NCI-H526 (cell line): ENCODE results near the gene DGKI.
A peak's percentile ranks its signal among the peaks of the same experiment; 100 is the strongest.
"Not testable (repeated sequence)": the region's sequence is repeated elsewhere in the genome, so short reads cannot be mapped to it uniquely, and the experiment has no call there.

Experiments used
- DNase-seq, 2 experiments: peaks; one replicate each; lab custom pipeline; 2025; lab: John Stamatoyannopoulos, UW

The DGKI gene

DNA sequence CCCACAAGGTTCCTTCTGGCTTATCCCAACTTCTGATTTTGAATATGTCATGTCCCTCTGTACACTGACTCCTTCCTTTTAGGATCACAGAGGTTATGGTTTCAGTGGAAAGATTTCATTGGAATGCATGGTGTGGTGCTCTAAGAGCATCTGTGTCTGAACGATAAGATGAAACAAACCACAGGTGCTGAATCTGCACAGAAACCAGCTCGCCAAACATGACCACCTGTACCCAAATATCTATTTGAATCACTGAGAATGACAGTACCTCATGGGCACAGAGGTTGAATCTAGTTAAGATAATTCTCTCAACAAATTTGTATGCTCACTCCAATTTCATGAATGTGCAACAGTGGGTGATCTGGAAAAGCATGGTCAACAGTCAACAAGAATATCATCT lies 105.3 kb downstream of the DGKI start:
- peak; percentile 97 to 98 for DNase-seq

DNA sequence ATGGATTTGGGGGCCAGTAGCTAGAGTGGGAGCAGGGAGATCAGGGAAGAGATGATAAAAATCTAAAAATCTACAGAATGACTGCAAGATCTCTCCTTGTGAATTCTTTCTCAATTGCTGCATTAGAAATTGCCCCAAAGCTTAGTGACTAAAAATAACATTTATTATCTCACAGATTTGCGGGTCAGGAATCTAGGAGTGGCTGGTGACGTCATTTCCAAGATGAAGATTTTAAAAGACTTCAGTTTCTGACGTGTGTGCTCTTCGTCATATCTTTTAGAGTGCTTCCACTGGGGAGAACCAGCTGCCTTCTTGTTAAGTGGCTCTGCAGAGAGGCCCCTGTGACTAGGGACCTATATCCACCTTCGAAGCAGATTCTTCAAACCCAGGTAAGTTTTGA lies 112.6 kb downstream of the DGKI start:
- no peak for DNase-seq

DNA sequence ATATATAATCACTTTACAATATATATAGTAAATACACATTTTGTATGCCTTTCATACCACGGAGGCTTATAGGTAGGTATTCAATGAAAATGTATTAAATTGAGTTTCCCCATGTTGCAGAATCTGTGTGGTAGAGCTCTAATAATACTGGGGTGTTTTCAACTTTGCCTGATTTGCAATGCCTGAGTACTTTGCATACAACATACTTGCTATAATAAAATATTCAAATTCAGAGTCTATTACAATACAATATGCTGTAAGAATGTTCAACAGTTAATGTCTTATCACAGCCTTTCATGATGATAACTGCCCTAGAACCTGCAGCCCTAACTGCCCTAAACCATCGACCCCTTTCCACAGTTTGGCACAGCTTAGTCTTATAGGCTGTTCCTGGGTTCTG lies 114.6 kb downstream of the DGKI start:
- DNase-seq: peak; percentile 94 to 96

DNA sequence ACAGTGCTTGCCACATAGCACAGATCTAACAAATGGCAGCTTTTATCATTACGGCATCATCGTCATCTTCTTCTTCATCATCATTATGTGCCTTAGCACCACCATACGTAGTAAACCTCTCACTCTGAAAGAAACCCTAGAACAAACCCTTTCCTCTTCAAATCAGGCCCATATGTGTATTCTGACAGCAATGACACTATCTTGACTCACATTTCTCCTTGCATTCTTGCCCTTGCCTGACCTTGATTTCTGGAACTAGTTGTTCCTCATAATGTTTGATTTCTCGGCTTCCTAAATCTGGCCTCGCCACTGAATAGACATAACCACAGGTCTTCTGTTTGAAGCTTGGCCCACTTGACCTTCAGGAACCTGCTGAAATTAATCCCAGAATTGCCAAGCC lies 115.3 kb downstream of the DGKI start:
- DNase-seq: no peak

DNA sequence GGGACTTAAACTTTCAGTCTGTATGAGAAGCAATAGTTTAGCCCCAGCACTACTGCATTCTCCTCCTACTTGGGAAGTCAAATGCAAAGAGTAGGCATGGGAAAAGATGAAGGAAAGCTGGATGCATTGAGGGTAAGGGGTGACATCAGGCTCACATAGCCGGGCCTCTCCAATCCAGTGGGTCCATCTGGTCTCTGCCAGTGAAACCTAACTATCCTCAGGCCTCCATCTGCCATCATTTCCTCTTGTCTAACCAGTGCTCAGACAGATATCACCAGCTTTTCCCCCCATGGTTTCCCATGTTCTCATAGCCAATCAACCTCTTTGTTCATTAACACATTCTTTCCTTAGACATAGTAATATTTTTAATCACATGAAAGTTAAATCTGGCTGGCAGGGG lies 118.3 kb downstream of the DGKI start:
- no peak for DNase-seq

DNA sequence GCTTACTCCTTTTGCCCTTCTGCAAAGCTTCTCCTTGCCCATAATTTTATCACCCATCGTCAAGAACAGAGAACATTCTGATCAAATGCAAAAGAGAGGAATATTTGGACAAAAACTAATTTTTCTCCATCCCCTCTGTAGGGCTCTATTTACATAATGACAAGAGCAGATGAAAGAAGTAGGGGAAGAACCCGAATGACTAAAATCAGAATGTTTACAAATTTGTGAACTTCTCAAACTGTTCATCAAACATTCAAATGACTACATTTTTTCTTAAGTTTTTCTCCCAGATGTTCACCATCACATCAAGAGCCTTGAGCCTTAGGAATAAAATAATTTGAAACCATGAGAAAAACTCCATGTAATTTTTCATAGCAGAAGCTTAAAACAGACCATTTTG lies 119.4 kb downstream of the DGKI start:
- DNase-seq: no peak

DNA sequence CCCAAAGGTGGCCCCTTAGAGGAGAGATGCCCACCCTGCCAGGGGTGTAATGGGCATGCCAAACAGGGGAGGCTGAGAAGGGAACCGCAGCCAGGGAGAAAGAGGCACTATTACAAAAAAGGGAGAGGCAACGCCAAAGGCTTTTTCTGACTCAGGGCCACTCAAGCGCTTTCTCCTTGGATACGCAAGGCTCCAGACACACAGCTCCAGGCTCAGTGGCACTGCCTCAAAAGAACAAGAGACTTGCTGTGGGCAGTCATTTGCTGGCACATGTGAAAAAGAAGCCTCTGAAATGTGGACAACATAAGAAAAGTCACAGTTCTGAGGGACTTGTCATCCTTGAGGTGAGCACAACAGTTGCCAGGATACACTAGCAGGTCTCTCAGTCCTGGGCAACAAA lies 128.4 kb downstream of the DGKI start:
- no peak for DNase-seq

DNA sequence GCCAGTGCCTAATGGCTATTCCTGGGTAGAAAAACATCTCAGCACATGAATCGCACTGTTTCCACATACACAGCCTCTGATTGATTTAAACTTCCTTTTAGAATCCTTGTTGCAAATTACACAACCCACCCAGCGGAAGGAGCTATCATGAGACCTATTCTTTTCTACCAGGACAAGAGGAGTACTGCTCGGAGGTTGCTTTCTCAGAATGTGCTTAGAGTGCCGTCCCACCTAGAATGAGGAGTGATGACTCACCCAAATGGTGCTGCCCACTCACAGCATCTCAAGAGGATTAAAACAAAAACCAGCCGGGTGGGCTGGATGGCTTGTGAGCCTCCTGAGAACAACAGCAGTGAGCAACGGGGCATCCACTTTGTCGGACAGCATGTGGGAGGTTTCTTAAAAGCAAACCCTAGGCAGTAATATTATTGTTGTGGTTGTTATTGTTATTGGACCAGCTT lies 128.9 kb downstream of the DGKI start:
- no peak for DNase-seq

DNA sequence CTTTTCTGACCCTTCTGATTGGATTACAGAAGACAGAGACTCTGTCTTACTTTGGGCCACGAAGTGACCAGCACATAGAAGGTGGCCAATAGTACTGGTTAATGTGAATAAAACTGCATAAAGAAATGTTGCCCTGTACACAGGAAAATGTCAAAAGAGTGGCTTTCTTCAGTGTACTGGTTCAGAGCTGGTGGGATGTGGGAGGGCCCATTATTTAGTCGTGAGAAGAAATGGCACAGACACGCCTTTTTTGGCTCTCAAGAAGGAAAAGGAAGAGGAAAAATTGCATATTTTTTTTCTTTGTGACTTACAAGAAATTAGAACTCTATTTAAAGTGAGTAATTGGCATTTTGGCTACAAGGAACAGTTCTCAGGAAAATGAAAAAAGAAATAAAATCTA lies 129.7 kb downstream of the DGKI start:
- no peak for DNase-seq

DNA sequence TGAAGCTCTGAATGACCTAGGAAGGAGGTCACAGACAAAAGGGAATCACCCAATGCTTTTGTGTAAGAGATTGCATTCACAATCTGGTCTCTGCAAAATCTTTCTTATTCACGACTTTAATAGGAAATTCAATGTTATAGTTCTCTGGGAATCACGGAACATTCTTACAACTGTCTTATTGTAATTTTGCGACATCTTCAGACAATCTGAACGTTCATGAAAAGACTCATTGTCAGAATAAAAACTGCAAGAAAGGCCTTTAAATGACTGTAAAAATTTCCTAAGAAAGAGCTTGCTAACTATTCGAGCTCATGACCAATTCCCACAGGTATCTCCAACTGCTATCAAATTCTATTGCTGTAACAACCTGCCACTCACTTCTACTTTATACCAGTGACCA lies 130.7 kb downstream of the DGKI start:
- no peak for DNase-seq

DNA sequence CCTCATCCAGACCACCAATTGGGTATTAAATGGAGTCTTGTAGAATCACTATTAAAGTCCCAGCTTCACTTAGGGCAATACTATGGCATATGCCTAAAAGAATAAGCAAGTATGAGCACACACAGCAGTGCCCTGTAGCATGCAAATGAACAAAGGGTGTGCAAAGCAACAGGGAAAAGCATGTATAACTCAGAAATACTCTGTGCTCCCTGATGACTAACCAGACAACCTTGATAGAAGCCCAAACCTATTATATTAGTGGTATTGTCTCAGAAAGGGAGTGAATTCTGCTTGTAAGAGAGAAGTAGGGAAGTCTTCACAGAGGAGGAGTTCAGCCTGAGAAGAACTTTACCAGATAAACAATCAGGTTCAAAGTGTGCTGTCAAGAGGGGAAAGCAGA lies 131.2 kb downstream of the DGKI start:
- DNase-seq: peak; percentile 46 to 77

DNA sequence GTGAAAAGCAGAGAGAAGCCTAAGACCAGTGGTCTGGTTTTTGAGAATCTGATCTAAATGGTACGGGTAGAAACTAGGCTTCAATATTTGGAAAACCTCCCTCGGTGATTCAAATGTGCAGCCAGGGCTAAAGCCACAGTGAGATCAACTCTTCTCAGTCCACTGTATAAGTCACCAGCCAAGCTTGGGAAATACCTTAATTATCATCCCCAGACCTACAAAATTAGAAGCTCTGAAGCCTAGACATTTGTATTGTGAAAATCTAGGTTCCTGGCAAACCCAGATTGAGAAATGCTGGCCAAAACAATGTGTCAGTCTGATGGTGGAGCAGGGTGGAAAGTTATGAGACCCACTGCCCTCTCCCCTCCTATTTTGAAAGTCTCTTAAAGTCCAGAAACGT lies 131.7 kb downstream of the DGKI start:
- DNase-seq: no peak

DNA sequence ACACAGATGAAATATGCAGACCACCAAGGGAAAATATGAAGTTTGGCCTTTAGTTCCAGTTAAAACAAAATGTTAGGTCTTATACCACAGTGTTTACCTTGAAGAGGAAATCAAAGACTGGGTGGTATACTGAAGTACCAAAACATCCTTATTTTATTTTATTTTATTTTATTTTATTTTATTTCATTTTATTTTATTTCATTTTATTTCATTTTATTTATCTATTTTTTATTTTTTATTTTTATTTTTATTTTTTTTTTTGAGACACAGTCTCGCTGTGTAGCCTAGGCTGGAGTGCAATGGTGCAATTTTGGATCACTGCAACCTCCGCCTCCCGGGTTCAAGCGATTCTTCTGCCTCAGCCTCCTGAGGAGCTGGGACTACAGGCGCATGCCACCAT lies 140.4 kb downstream of the DGKI start:
- DNase-seq: not testable (repeated sequence)

DNA sequence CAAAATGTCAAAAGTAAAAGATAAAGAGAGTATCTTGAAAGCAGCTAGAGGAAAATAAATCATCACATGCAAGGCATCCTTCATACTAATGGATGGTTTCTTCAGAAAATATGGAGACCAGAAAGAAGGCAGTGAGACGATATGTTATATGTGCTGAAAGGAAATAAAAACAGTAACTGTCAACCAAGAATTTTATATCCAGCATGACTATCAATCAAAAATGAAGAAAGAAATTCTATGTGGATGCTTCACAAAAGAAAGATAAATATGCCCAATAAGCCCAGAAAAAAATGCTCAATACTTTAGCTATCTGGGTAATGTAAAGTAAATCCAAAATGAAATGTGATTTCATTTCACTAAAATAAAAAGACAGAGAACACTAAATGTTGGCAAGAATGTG lies 142.1 kb downstream of the DGKI start:
- DNase-seq: no peak

DNA sequence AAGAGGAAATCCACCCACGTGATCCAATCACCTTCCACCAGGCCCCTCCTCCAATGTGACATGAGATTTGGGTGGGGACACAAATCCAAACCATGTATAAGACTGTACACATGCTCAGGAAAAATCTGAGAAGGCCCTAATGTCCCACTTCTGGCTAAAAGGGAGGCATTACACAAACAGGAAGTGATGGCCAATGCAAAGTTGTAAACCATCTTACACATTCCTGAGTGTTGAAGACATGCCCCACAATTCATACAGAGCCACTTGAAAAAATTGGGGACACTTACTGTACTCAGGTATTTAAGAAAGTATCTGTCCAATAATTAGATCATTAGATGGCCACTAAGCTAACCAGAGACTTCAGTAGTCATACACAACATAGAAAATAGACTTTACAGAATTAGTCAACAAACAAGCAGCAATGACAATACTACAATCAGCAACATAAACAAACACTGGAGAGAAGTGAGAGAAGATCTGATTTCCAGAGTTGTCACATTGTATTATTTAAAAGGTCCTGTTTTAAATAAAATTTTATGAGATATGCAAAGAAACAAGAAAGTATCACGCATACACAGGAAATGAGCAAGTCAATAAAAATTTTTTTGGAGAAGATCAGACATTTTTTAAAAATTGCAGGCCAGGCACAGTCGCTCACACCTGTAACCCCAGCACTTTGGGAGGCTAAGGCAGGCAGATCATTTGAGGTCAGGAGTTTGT lies 143.3 kb downstream of the DGKI start:
- DNase-seq: no peak

DNA sequence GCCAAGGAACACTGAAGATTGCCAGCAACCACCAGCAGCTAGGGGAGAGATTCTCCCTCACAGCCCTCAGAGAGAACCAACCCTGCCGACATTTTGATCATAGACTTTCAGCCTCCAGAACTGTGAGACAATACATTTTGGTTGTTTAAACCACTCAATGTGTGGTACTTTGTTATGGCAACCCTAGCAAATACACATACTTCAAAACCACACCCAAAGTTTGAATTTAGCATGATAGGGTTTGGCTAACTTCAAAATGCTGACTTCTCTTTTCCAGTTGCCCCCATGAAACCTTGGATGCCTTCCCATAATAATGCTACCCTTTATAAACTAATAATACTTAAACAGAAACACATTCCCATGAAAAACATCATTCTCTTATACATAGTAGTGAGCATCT lies 149.8 kb downstream of the DGKI start:
- no peak for DNase-seq

DNA sequence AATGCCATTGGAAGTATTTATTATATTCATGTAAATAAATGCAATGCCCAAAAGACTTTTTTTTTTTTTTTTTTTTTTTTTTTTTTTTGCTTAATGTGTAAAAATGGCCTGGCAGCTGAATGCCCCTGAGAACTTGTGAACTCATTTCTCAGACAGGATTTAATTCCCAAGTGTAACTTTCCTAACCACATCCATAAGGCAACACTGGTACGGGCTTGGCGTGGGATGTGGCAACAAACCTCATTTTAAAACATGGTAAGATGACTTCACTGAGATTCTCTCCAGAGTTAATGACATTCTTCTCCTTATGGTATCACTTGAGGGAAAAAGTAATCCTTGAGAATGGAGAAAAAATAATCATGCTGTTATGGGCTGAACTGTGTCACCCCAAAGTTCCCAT lies 150.4 kb downstream of the DGKI start:
- DNase-seq: no peak

DNA sequence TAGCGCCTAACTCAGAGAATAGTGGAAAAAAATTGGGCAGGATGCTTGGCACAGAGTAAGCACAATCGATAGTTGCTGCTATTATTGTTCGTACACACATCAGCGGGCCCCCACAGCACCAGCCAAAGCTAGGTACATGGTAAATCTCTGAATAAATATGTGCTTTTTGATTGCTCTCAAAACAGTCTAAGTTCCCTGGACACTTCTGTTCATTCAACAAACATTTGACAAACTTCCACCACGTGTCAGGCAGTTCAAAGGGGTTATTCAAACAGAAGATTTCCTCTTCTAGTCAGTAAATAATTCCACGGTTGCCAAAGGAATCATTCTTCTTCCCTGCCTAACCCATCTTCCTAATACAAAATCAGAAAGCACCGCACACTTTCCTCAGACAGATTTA lies 150.8 kb downstream of the DGKI start:
- peak in 1 of 2 experiments; percentile 14 for DNase-seq

DNA sequence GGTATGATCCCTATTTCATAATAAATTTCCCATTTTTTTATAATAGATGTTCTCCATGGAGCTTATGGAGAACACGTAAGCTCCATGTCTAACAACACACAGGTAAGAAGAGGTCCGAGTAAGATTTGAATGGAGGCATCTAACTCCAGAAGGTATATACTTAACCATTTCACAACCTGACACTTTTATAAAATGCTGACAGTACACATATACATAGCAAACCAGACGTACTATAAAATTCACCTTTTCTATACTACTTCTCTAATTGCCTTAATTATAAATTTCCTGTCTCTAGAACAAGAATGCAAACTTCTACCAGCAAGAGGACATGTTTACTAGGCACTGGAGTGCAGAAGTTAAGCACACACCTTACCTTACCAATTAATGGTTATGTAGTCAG lies 151.3 kb downstream of the DGKI start:
- no peak for DNase-seq

DNA sequence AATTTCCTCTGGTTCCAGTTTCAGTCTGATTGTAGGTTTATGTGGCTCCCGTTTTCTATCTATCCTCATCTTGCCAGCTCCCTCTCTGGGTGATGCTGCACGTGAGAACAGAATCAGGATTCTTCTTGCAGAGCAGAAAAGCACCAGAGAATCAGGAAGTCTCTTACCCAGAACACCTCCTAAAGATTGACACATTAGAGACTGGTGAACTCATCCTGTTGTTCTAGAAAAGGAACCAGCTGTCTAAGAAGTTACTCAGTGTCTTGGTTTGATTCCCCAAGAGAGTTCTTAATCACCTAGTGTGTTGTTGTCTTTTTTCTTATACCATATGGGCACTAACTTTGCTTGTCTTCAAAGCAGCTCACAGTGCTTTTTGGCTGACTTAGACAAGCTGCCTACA lies 152.4 kb downstream of the DGKI start:
- no peak for DNase-seq

DNA sequence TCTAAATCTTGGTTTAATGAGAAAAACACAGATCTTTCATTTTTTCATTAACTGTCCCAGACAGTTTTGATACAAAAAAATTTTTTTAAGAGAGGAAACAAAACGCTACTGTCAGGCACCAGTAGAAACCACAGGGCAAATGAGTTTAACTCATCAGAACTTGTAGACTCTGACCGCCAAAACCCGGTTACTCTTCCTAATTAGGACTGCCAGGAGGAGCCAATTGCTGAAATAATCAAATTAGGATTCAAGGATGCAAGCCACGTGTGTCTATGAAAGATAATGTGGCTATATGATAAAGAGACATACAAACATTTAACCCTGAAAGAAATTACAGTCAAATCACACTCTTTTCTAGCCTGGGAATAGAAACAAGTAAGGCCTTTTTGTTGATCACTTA lies 154.4 kb downstream of the DGKI start:
- peak in 1 of 2 experiments; percentile 7 for DNase-seq

DNA sequence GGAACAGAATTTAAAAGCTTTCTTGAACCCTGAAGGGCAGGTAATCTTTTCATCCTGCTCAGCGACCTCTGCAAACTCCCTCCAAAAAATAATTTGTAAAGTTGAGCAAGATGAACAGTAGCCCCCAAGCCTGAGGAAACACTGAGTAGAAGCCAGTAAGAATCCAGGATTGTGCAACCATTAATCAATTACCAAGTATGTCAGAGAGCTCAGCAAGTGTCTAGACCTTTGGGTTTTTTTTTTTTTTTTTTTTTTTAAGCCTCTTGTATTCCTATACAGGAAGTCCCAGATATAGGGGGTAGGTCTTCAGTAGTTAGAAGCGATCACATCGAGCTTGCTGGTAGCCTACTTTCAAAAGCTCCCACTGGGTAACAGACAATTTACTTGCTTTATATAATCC lies 155.2 kb downstream of the DGKI start:
- no peak for DNase-seq

DNA sequence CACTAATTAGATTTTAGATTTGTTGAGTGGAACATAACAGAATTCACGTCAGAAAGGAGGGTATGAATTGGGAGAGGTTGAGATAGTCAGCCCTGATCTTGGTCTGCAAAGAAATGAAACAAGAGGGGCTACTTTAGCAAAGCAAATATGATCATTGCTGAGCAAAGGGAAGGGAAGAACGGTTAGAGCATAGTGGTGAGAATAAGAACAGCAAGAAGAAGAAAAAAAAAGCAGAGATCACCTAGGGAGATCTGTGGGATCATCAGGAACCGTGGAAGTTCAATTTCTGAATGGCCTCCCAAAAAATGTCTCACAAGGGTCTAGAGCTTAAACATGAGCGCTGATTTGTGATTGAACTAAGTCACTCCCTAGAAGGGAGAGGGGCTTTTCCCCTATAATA lies 156.1 kb downstream of the DGKI start:
- no peak for DNase-seq

DNA sequence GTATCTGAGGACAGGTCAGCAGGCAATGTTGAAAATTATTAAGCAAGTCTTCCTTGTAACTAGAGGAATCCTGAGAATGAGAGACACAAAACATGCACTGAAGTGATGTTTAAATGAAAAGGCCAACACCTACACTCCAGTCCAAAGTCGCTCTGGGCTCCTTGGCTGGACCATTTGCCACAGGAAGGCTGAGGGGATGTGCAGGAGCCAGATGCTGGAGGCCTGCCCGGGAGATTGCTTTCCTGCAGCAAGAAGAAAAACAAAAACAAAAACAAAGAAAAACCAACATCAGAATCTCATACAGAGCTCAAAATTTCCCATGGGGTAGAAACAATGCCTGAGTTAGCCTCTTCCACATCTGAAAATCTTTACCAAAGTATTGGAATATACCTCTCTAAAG lies 157.0 kb downstream of the DGKI start:
- no peak for DNase-seq
